NT2/D1 (cell line): ENCODE measurements around the gene RANBP17.
"Not testable (repeated sequence)": the region's sequence is repeated elsewhere in the genome, so short reads cannot be mapped to it uniquely, and the experiment has no call there.

ENCODE experiments used
- DNase-seq: peaks from one replicate; pipeline ENCODE4 v3.0.0-alpha.2; 2011; ENCODE audit warnings: low read depth, low spot score
- H3K27me3 ChIP-seq: 2 replicates; pipeline ENCODE4 v1.6.0; 2011; ENCODE audit warnings: mild to moderate bottlenecking; ENCODE audit not compliant: insufficient read length, insufficient read depth
- H3K36me3 ChIP-seq: 2 replicates; pipeline ENCODE4 v1.6.1; 2011; ENCODE audit warnings: mild to moderate bottlenecking, low read length, mixed read lengths; ENCODE audit not compliant: insufficient read depth, insufficient read length
- H3K4me1 ChIP-seq: 2 replicates; pipeline ENCODE4 v1.5.1; 2011; ENCODE audit not compliant: insufficient read depth, insufficient read length
- H3K4me3 ChIP-seq: 2 replicates; pipeline ENCODE4 v1.5.1; 2011; ENCODE audit warnings: low read depth; ENCODE audit not compliant: insufficient read length
- H3K9ac ChIP-seq: 2 replicates; pipeline ENCODE4 v1.6.0; 2011; ENCODE audit warnings: low read depth; ENCODE audit not compliant: insufficient read length
- H3K9me3 ChIP-seq: 2 replicates; pipeline ENCODE4 v1.5.1; 2011; ENCODE audit warnings: mild to moderate bottlenecking, low read length; ENCODE audit not compliant: insufficient read depth
- SUZ12 ChIP-seq: IDR thresholded peaks from 2 replicates; pipeline ENCODE4 v1.6.1; 2011; ENCODE audit not compliant: insufficient read length, insufficient read depth; ENCODE audit errors: extremely low read depth
- YY1 ChIP-seq: IDR thresholded peaks from 2 replicates; pipeline ENCODE4 v1.6.1; 2011; ENCODE audit not compliant: insufficient read length, insufficient read depth
- ZNF274 ChIP-seq: IDR thresholded peaks from 2 replicates; pipeline ENCODE4 v1.6.1; 2011; ENCODE audit warnings: mild to moderate bottlenecking, low read depth, low read length

The RANBP17 gene

DNA sequence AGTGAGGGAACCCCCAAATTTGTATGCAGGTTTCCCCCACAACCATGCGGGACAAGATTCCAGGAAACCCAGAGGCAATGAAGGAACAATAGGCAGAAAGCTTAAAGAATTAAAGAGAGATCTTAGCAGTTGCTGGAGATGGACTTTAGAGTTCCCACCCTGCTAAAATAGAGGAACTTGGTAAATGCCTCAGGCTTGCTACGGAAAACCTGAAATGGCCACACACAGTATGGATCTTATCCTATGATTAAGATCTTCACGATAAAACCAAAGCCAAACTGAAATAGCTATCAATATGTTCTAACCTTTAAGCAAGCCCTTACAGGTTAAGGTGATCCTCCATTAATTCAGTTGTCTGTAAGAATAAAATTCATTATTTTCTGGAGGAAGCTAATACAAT lies 148.3 kb downstream of the RANBP17 start:
- H3K27me3 ChIP-seq: no peaks in the 10 kb centered on the region
- DNase-seq: no peak
- no peak for TF ChIP-seq ZNF274
- no peak overlapping the region for H3K4me3 ChIP-seq
- H3K9me3 ChIP-seq: no peaks in the 10 kb centered on the region
- H3K36me3 ChIP-seq: no peaks in the 10 kb centered on the region
- H3K4me1 ChIP-seq: no peaks in the 10 kb centered on the region
- no peak overlapping the region for H3K9ac ChIP-seq

DNA sequence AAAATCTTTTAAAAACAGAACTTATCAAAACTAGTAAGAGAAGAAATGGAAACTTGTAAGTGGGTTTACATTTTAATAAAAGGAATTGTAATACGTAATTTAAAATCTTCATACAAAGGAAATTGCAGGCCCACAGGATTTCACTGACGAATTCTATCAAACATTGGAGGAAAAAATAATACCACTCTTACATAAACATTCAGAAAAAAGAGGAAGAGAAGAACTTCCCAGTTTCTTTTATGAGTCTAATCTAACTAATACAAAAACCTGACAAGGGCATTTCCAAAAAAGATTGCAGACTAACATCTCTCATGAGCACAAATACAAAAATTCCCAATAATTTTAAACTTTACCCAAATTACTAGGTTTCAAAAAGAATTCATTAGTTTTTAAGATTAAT lies 149.0 kb downstream of the RANBP17 start:
- Histone ChIP-seq H3K36me3 (no peaks in the 10 kb centered on the region), H3K9me3 (no peaks in the 10 kb centered on the region), H3K9ac (no peak overlapping the region), H3K27me3 (no peaks in the 10 kb centered on the region), H3K4me1 (no peaks in the 10 kb centered on the region), H3K4me3 (no peak overlapping the region)
- DNase-seq: no peak
- TF ChIP-seq SUZ12: no peak
- TF ChIP-seq YY1: no peak
- no peak for TF ChIP-seq ZNF274

DNA sequence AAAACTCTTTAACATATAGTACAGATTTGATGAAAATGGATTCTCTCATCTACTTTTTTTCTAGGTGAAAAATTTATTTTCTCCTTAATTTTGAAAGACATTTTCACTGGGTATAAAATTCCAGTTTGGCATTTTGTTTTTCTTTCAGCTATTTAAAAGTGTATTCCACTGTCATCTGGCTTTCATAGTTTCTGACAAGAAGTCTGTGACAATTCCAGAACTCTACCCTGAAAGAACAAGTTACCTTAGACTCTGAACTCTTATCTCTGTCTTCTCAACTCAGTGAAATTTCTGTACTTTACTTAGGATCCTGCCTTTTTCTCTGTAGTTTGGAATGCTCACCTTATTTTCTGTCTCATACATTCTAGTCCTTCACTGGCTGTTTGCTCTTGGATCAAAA lies 161.7 kb downstream of the RANBP17 start:
- no peak for TF ChIP-seq YY1
- TF ChIP-seq ZNF274: no peak
- no peak for TF ChIP-seq SUZ12

DNA sequence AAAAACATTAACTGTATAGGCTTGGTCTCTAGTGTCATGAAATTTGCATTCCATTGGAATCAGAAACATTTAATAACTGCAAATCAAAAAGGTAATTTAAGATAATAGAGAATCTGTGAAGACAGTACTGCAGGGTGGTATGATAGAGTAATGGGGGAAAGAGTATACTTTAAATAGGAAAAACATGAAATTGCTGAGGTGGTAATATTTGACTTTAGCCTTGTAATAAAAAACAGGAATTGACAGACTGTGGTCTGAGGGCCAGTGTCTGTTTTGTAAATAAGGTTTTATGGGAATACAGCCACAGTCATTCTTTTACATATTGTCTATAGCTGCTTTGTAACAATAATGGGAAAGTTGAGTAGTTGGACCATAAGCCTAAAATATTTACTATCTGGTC lies 162.3 kb downstream of the RANBP17 start:
- TF ChIP-seq ZNF274 (no peak), YY1 (no peak), SUZ12 (no peak)
- no peak for DNase-seq
- Histone ChIP-seq H3K36me3 (no peaks in the 10 kb centered on the region), H3K27me3 (no peaks in the 10 kb centered on the region), H3K4me3 (no peak overlapping the region), H3K4me1 (no peaks in the 10 kb centered on the region), H3K9ac (no peak overlapping the region), H3K9me3 (peaks cover 28% of the 10 kb centered on the region)

More for the DNA sequence above, 161.7 kb downstream of the RANBP17 start:
- no peak for DNase-seq
- Histone ChIP-seq H3K27me3 (no peaks in the 10 kb centered on the region), H3K9me3 (peaks cover 28% of the 10 kb centered on the region), H3K4me1 (no peaks in the 10 kb centered on the region), H3K4me3 (no peak overlapping the region), H3K9ac (no peak overlapping the region), H3K36me3 (no peaks in the 10 kb centered on the region)

DNA sequence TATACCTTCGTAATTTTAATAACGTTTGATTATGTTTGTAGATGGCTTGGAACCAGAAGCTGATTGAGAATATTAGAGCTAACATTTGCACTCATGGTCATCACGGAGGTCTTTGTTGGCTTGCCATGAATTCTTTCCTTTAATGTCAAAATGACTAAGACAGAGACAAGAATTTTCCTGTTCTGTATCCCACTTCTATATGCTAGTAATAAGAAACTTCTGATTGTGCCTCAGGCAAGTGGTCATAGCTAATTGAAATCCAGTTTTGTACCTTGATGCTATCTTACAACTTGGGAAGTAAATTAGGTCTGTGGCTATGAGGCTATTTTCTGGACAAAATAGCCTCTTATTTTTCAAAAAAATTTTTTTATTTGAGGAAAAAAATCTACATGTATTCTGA lies 167.6 kb downstream of the RANBP17 start:
- Histone ChIP-seq H3K4me1 (no peaks in the 10 kb centered on the region), H3K4me3 (no peak overlapping the region), H3K9ac (no peak overlapping the region), H3K9me3 (0 out of 2 replicates have a peak, but pooled peaks cover 3% of the 10 kb centered on the region), H3K27me3 (no peaks in the 10 kb centered on the region), H3K36me3 (no peaks in the 10 kb centered on the region)
- DNase-seq: no peak
- TF ChIP-seq ZNF274 (no peak), SUZ12 (no peak), YY1 (no peak)

DNA sequence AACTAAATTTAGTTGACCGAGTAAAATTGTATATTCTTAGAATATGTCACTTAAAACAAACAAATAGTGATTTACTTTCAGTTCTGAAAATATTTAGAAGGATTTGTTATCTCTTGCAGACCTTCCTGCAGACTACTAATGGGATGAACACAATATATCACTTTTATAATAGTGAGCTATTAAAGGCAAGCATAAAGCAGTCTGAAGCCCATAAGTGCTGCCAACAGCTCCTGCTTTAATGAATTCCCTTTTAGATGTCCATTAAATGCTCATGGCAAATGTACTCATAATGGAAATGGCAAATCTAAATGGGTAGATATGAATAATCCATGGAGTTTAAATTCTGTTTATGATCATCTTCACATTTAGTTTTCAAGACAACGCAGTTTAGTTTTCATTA lies 170.2 kb downstream of the RANBP17 start:
- Histone ChIP-seq H3K4me3 (no peak overlapping the region), H3K9ac (no peak overlapping the region), H3K27me3 (no peaks in the 10 kb centered on the region), H3K9me3 (no peaks in the 10 kb centered on the region), H3K36me3 (no peaks in the 10 kb centered on the region), H3K4me1 (no peaks in the 10 kb centered on the region)
- no peak for DNase-seq
- TF ChIP-seq SUZ12: no peak
- TF ChIP-seq ZNF274: no peak
- no peak for TF ChIP-seq YY1

DNA sequence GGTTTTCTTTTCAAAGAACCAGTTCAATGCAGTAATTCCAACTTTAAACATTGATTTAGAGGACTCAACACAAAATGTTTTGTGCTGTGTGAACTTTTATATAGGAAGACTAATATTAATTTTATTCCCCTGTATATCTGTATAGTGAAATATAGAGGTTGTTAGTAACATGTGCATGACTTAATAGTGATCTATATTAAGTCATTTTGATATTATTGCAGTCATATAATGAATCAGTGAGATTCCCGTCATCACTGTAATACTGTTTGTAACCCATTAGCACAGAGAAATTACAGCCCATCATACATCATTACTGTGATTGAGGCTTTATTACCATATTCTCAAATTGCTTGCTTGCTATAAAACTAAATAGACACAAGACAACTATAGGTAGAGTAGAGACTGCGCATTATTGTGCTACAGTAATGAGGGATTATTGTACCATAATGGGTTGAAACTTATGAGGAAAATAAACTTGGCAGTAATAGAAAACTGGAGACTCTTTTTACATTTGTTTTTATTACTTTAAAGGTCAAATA lies 170.7 kb downstream of the RANBP17 start:
- TF ChIP-seq ZNF274 (no peak), SUZ12 (no peak), YY1 (no peak)
- Histone ChIP-seq H3K36me3 (no peaks in the 10 kb centered on the region), H3K9me3 (no peaks in the 10 kb centered on the region), H3K9ac (no peak overlapping the region), H3K4me1 (no peaks in the 10 kb centered on the region), H3K4me3 (no peak overlapping the region), H3K27me3 (no peaks in the 10 kb centered on the region)
- no peak for DNase-seq

DNA sequence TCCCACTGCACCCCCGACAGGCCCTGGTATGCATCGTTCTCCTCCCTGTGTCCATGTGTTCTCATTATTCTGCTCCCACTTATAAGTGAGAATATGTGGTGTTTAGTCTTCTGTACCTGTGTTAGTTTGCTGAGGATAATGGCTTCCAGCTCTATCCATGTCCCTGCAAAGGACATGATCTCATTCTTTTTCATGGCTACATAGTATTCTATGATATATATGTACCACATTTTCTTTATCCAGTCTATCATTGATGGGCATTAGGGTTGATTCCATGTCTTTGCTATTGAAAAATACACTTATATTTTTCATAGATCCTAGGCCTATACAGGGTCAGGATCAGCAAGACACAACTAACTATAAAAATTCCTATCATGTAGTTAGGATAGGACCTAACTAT lies 180.1 kb downstream of the RANBP17 start:
- DNase-seq: not testable (repeated sequence)

More for the DNA sequence above, 180.1 kb downstream of the RANBP17 start:
- H3K9me3 ChIP-seq, H3K9ac ChIP-seq, H3K4me3 ChIP-seq, H3K36me3 ChIP-seq, H3K4me1 ChIP-seq, H3K27me3 ChIP-seq: not testable (repeated sequence)
